Activated T-cell treated with anti-CD3 and anti-CD28 coated beads, Interleukin-2, amount 50 U/mL, for 4 hours (primary cell): ENCODE results near the gene NOP16. TPM values are rescaled to one million over a fixed set of nuclear protein-coding genes. Genes with fewer than 3 reads are reported as not detected.

ENCODE experiments used
- ATAC-seq, 2 donors: fragments of 200-7000 bp; cut with Tn5 transposase; one replicate each; pipeline ENCODE4 v1.10.0; 2021
- DNase-seq: peaks from one replicate; pipeline ENCODE4 v3.0.0-alpha.2; 2020
- H3K27me3 Mint-ChIP-seq: one replicate; pipeline ENCODE4 v1.8.0; 2021; ENCODE audit warnings: low read depth, mixed read lengths
- H3K36me3 Mint-ChIP-seq: one replicate; pipeline ENCODE4 v1.8.0; 2022; ENCODE audit warnings: mixed read lengths; ENCODE audit not compliant: insufficient read depth
- H3K4me1 Mint-ChIP-seq: one replicate; pipeline ENCODE4 v1.8.0; 2021; ENCODE audit warnings: low read depth, mixed read lengths
- H3K4me3 Mint-ChIP-seq: one replicate; pipeline ENCODE4 v1.8.0; 2021; ENCODE audit warnings: mild to moderate bottlenecking, moderate library complexity, mixed read lengths
- H3K9me3 Mint-ChIP-seq: one replicate; pipeline ENCODE4 v1.8.0; 2021; ENCODE audit warnings: mixed read lengths
- total RNA-seq, 3 donors: library from RNA; stranded (reverse); gene quantifications; one replicate each; pipeline ENCODE4 v1.2.1, GENCODE V29; 2021

The NOP16 gene
- total RNA-seq, 3 donors from 2014 or later, result 247 to 262 (median 255) TPM

GRCh38 chr5:176365351-176366231, 22.8 kb downstream of the NOP16 start, which contains the start of gene ARL10:
Gene ARL10, plus strand, starts transcription at chr5:176365487. Its CDS starts 77 bp downstream, at chr5:176365564.
- no peaks in the 10 kb centered on the region for H3K27me3 Mint-ChIP-seq
- peaks cover 19% of the 10 kb centered on the region for H3K4me1 Mint-ChIP-seq
- H3K9me3 Mint-ChIP-seq, result no peaks in the 10 kb centered on the region
- H3K36me3 Mint-ChIP-seq, result peaks cover 16% of the 10 kb centered on the region
- DNase-seq (peak; percentile 45), ATAC-seq (peak; percentile 58 to 61)
- H3K4me3 Mint-ChIP-seq, result peak within 1 kb of the TSS; percentile 81

DNA sequence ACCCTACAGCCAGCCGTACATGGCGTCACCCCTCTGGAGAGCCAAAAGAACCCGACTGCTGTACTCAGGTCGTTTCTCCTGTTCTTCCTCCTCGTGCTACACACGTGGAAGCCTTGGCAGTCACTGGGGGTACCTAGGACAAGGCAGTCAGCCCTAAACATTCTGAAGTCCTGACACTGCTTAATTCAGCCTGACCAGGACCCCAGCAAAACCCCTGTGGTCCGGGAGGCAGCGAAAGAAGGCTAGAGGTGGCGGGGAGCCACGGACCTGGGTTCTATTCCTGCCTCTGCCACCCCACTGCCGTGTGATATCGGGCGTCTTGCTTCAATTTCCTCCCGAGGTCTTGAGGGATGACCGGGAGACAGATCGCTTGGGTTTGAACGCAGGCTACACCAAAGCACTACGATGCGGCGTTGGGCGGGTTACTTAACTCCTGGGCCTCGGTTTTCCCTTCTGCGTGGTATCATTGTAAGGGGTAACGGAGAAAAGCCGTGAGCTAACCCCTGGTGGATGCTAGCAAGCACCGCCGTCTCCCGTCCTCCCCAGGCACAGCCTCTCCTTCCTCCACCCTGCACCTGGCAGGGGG, 23.5 kb downstream of the NOP16 start:
- Mint-ChIP-seq H3K4me3 (peak overlapping the region; percentile 76), H3K36me3 (peaks cover 16% of the 10 kb centered on the region), H3K27me3 (no peaks in the 10 kb centered on the region), H3K4me1 (peaks cover 19% of the 10 kb centered on the region), H3K9me3 (no peaks in the 10 kb centered on the region)
- DNase-seq, result no peak
- no peak for ATAC-seq

GRCh38 chr5:176362233-176362490, 26.2 kb downstream of the NOP16 start:
- peaks cover 10% of the 10 kb centered on the region for H3K36me3 Mint-ChIP-seq
- peaks cover 33% of the 10 kb centered on the region for H3K4me1 Mint-ChIP-seq
- DNase-seq, result no peak

GRCh38 chr5:176361437-176362232, 26.8 kb downstream of the NOP16 start, which contains the start of gene KIAA1191:
Gene KIAA1191, minus strand, starts transcription at chr5:176361764. Its CDS starts 2,256 bp downstream, at chr5:176359508.
- Mint-ChIP-seq H3K4me3 (peak within 1 kb of the TSS; percentile 97), H3K4me1 (peaks cover 31% of the 10 kb centered on the region), H3K36me3 (peaks cover 8% of the 10 kb centered on the region), H3K27me3 (no peaks in the 10 kb centered on the region), H3K9me3 (no peaks in the 10 kb centered on the region)
- peak; percentile 91 for ATAC-seq
- peak; percentile 91 for DNase-seq

More at GRCh38 chr5:176362233-176362490, 26.2 kb downstream of the NOP16 start:
- H3K4me3 Mint-ChIP-seq, result peak overlapping the region; percentile 97
- no peak for ATAC-seq
- no peaks in the 10 kb centered on the region for H3K9me3 Mint-ChIP-seq
- H3K27me3 Mint-ChIP-seq, result no peaks in the 10 kb centered on the region

DNA sequence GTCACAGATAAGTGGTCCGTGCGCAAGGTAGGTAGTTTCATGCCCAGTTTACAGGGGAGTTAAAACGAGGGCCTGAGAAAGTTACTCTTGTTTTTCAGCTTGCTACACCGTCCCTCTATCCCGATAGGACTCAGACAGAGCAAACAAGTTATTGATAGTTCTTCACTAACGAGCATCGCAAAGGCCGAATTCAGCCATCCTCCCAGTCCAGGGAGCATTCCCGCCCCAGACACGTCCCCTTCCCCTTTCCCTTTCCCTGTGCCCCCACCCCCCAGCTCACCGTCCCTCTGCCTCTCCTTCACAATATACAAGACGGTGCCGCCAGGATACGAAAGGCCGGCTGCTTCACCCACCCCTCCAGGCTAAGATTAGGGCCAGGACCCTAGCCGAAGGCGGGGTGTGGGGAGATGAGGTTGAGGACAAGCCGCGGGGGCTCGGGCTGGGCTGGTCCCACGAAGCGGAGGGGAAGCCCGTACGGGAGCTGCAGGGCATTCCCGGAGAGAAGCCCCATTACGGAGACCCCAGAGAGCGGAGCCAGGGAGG, 27.4 kb downstream of the NOP16 start:
- DNase-seq (no peak), ATAC-seq (peak in 1 of 2 donors; percentile 5)
- Mint-ChIP-seq H3K4me3 (peak overlapping the region; percentile 97), H3K4me1 (peaks cover 29% of the 10 kb centered on the region), H3K27me3 (no peaks in the 10 kb centered on the region), H3K36me3 (peaks cover 6% of the 10 kb centered on the region), H3K9me3 (no peaks in the 10 kb centered on the region)

DNA sequence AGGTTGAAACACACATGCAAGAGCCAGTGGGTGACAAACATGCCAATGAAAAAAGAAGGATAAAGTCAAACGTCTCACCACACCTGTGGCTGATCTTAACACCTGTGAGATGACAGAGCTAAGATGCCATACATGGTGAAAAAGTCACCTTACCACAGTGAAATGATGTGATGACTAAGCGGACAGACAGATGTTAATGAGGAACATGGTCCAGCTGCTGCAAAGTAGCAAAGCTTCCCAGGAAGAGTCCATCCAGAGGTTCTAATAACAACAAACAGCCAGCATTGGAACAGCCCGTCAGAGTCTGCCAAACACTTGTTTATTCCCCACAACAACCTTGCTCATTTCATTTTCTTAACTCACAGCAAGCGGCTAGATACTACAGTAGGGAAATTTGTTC, 28.7 kb downstream of the NOP16 start:
- Mint-ChIP-seq H3K4me1 (peaks cover 33% of the 10 kb centered on the region), H3K27me3 (no peaks in the 10 kb centered on the region), H3K36me3 (peaks cover 11% of the 10 kb centered on the region), H3K4me3 (peak overlapping the region; percentile 75), H3K9me3 (no peaks in the 10 kb centered on the region)
- DNase-seq (no peak), ATAC-seq (no peak)

DNA sequence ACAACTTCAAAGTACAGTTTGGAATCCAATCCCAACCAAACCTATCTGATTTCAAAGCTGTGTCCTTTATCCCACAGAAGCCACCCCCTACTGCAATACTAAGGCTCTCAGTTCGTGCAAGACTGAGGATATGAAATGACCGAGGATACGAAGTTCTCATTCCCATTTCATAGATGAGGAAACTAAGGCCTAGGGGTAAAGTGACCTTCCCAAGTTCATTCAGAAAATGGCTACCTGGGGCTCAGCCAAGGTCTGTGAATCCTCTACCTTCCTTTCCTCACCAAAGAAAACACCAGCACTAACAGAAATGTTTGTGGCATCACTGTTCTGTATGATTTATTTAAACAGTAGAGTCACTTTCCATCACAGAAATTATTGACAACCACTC, 32.2 kb downstream of the NOP16 start:
- ATAC-seq (no peak), DNase-seq (no peak)
- Mint-ChIP-seq H3K36me3 (peaks cover 20% of the 10 kb centered on the region), H3K4me1 (peaks cover 25% of the 10 kb centered on the region), H3K4me3 (no peak overlapping the region), H3K9me3 (no peaks in the 10 kb centered on the region), H3K27me3 (no peaks in the 10 kb centered on the region)

DNA sequence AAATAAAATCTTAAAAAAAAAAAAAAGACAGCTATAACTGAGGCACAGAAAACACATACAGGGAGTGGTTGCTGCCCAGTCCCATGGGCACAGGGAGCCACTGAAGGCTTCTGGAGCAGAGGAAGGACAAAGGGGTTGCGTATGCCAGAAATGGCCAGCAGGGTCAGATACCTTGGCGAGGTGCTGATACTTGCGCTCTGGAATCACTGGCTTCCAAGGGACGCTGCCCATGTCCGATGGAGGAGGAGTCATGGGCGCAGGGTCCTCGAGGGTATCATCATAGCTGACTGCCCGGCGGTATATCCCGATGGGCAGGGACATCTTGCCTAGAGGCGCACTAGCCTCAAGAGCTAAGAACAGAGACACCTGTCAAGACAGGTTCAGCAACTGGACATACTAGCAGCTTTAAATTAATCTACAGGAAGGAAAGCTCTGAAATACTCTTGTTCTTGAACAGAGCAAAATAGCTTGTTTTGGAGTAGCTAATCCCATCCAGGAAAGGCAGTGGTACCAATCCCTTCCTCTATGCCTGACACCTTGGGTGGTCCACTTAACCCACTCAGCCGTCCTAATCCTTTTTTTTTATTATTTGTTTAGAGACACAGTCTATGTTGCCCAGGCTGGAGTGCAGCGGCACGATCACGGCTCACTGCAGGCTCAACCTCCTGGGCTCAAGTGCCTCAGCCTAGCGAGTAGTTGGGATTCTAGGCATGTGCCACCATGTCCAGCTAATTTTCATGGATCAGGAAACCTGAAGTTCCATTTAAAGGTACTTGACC, 32.8 kb downstream of the NOP16 start:
- Mint-ChIP-seq H3K9me3 (no peaks in the 10 kb centered on the region), H3K27me3 (no peaks in the 10 kb centered on the region), H3K4me3 (no peak overlapping the region), H3K4me1 (peaks cover 25% of the 10 kb centered on the region), H3K36me3 (peaks cover 21% of the 10 kb centered on the region)
- DNase-seq, result no peak
- no peak for ATAC-seq

- DNase-seq, result no peak
- Mint-ChIP-seq H3K4me1 (peaks cover 18% of the 10 kb centered on the region), H3K4me3 (no peak overlapping the region)
Measured at GRCh38 chr5:176353533-176353932, 34.9 kb downstream of the NOP16 start.

DNA sequence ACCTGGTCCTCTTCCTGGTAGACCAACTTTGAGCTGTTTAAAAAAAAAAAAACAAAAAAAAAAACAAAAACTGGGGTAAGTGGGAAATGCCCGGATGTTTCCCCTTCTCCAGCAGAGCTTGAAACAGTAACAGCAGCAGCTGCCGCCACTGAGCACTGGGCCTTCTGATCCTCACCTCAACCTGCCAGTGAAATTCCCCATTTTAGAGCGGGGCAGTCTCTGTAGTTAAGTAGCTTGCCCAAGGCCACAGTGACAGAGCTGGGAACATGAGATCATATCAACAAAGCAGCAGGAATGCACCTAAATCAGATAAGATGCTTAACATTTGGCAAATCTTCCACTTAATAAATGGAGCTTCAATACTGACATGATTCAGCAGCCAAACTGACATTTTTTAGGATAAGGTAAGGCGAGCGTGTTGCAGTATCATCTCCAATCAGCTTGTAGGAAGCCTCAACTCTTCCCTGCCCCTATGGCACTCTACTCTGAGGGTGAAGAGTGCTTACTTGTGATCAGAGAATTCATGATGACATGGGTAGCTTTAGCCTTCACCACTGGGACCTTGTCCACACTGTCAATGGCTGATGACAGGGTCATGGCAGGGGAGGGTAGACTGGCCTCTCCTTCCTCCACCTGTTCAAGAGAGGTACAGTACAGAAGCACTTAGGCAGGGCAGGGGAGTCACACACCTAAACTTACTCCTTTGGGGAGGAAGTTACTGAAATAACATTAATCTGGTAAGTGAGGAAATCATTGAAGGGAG, 36.1 kb downstream of the NOP16 start:
- Mint-ChIP-seq H3K4me3 (no peak overlapping the region), H3K4me1 (peaks cover 7% of the 10 kb centered on the region), H3K27me3 (no peaks in the 10 kb centered on the region), H3K36me3 (peaks cover 35% of the 10 kb centered on the region), H3K9me3 (no peaks in the 10 kb centered on the region)
- DNase-seq (no peak), ATAC-seq (no peak)

More at GRCh38 chr5:176353533-176353932, 34.9 kb downstream of the NOP16 start:
- Mint-ChIP-seq H3K9me3 (no peaks in the 10 kb centered on the region), H3K27me3 (no peaks in the 10 kb centered on the region), H3K36me3 (peaks cover 37% of the 10 kb centered on the region)
- ATAC-seq, result no peak

DNA sequence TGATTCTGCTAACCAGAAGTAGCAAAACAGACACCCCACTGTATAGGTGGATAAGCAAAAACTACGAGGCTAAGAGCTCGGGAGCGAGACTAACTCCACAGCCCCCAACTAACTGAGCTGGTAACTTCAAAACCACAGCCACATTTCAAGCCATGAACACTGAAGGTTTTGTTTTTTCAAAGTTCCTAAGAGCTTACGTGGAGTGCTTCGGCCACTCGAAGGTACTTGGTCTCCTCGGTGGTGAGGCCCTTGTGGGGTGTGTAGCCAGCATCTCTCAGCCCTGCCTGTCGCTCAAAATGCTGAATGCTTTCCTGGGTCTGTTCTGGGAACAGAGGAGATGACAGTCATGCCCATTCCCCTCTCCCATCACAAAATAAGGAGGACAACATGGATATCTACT, 38.0 kb downstream of the NOP16 start:
- no peak for DNase-seq
- no peak for ATAC-seq
- peaks cover 6% of the 10 kb centered on the region for H3K4me1 Mint-ChIP-seq
- H3K36me3 Mint-ChIP-seq, result peaks cover 44% of the 10 kb centered on the region
- no peak overlapping the region for H3K4me3 Mint-ChIP-seq
- H3K9me3 Mint-ChIP-seq, result no peaks in the 10 kb centered on the region
- H3K27me3 Mint-ChIP-seq, result no peaks in the 10 kb centered on the region

- Mint-ChIP-seq H3K36me3 (peaks cover 26% of the 10 kb centered on the region), H3K4me3 (no peak overlapping the region), H3K27me3 (no peaks in the 10 kb centered on the region), H3K9me3 (no peaks in the 10 kb centered on the region), H3K4me1 (no peaks in the 10 kb centered on the region)
- no peak for DNase-seq
- no peak for ATAC-seq
Measured at GRCh38 chr5:176342766-176343458, 45.5 kb downstream of the NOP16 start.

DNA sequence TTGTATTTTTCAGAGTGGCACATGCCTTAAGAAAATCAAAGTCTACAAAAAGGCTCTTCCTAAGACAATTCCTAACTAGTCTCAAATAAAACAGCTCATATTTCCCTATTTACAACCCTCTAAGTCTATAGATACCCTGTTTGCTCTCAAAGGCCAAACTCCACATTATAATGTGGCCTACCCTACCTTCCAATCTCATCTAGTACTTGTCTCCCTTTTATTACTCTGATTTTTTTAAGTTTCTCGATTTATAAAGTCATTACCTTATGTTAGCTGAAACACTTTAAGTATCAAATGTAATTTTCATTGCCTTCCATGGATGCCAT, 46.3 kb downstream of the NOP16 start:
- ATAC-seq (no peak), DNase-seq (no peak)
- H3K27me3 Mint-ChIP-seq, result no peaks in the 10 kb centered on the region
- H3K4me1 Mint-ChIP-seq, result no peaks in the 10 kb centered on the region
- no peaks in the 10 kb centered on the region for H3K9me3 Mint-ChIP-seq
- H3K36me3 Mint-ChIP-seq, result peaks cover 33% of the 10 kb centered on the region
- no peak overlapping the region for H3K4me3 Mint-ChIP-seq
